ENCODE measurements around the gene HSF4. TPM values are rescaled to one million over a fixed set of nuclear protein-coding genes. Genes with fewer than 3 reads are reported as not detected.

HSF4 gene
- total RNA-seq, 1 experiment from 2014 or later = 2.2 TPM

GRCh38 chr16:67129422-67129821 is 35.1 kb upstream of the HSF4 start (continued):
- TF ChIP-seq ATF2 (CRISPR knock-in tag; IDR thresholded peaks at IDR 0.05; ENCODE audit: borderline replicate concordance, low read depth) = no peak
- TF ChIP-seq NFATC4 (CRISPR knock-in tag; IDR thresholded peaks at IDR 0.05) = no peak
- no peak for TF ChIP-seq CBFB (CRISPR knock-in tag; IDR thresholded peaks at IDR 0.05; ENCODE audit: low read depth)
- TF ChIP-seq EMX1 (CRISPR knock-in tag; IDR thresholded peaks at IDR 0.05) = no peak
- no peak for TF ChIP-seq E2F5 (CRISPR knock-in tag; IDR thresholded peaks at IDR 0.05)
- TF ChIP-seq ETV6 (CRISPR knock-in tag; IDR thresholded peaks at IDR 0.05) = no peak
- no peak for TF ChIP-seq CDX4 (CRISPR knock-in tag; IDR thresholded peaks at IDR 0.05; ENCODE audit: borderline replicate concordance)
- no peak for TF ChIP-seq ZNF281 (CRISPR knock-in tag; IDR thresholded peaks at IDR 0.05)
- no peak for TF ChIP-seq E2F4 (CRISPR knock-in tag; IDR thresholded peaks at IDR 0.05; ENCODE audit: borderline replicate concordance, low read depth)

- no peak overlapping the region for H3K4me3 Mint-ChIP-seq
- POLR2A ChIA-PET = no interaction called here
- peaks cover 49% of the 10 kb centered on the region for H3K36me3 Mint-ChIP-seq
- no peaks in the 10 kb centered on the region for H3K4me1 Mint-ChIP-seq
- no peak for TF ChIP-seq ZNF532 (CRISPR knock-in tag; IDR thresholded peaks at IDR 0.05; ENCODE audit: borderline replicate concordance)
- no peak for TF ChIP-seq ZNF121 (CRISPR knock-in tag; IDR thresholded peaks at IDR 0.05)
- no peak for TF ChIP-seq NR2C2 (CRISPR knock-in tag; IDR thresholded peaks at IDR 0.05)
- TF ChIP-seq FOXJ3 (CRISPR knock-in tag; IDR thresholded peaks at IDR 0.05; ENCODE audit: borderline replicate concordance) = no peak
- TF ChIP-seq GABPB1 (CRISPR knock-in tag; IDR thresholded peaks at IDR 0.05) = no peak
- TF ChIP-seq ZMAT4 (CRISPR knock-in tag; IDR thresholded peaks at IDR 0.05) = no peak
- TF ChIP-seq E2F5 (CRISPR knock-in tag; IDR thresholded peaks at IDR 0.05) = no peak
- no peak for TF ChIP-seq ZNF423 (CRISPR knock-in tag; IDR thresholded peaks at IDR 0.05)
- no peak for TF ChIP-seq MXD4 (CRISPR knock-in tag; IDR thresholded peaks at IDR 0.05; ENCODE audit: borderline replicate concordance)
- no peaks in the 10 kb centered on the region for H3K9me3 Mint-ChIP-seq
- DNase-seq (ENCODE audit: low spot score) = no peak
- H3K27me3 Mint-ChIP-seq (ENCODE audit: low read depth) = no peaks in the 10 kb centered on the region
- CTCF ChIA-PET = interaction anchor here (0.9 kb wide), 1 partner anchor 60 kb away, joined by 3 read pairs; no protein-coding TSS in a partner anchor
- ATAC-seq = no peak
- no peak overlapping the region for H3K27ac Mint-ChIP-seq
These were observed 26.9 kb upstream of the HSF4 start for GRCh38 chr16:67137605-67138004.
